Stomach (tissue), 4 donors: ENCODE results near the gene KLK12.

Experiments used
- EP300 ChIP-seq: sonication (generic); formaldehyde crosslinking; IDR thresholded peaks from one replicate; pipeline ENCODE4 v1.6.1; 2017; ENCODE audit warnings: antibody characterized with exemption
- POLR2A ChIP-seq, 4 donors: fragments of 450-650 bp; IDR thresholded peaks; one replicate each; pipeline ENCODE4 v1.6.1; 2016; ENCODE audit warnings: antibody characterized with exemption in 4 of 4, control low read depth in 2 of 4, mild to moderate bottlenecking in 1 of 4, moderate library complexity in 1 of 4
- POLR2AphosphoS5 ChIP-seq, 3 donors: sonication (generic); formaldehyde crosslinking; IDR thresholded peaks; one replicate each; pipeline ENCODE4 v1.6.1; 2016; ENCODE audit warnings: antibody characterized with exemption in 3 of 3
- TF ChIP-seq, protein P1 (sequence below), 7 experiments: fragments of 450-650 bp in 4 of 7; fragments of 200-600 bp in 3 of 7; sonication (generic) in 3 of 7; IDR thresholded peaks; one replicate each; pipeline ENCODE4 v1.5.1; 2016 to 2019; ENCODE audit warnings: antibody characterized with exemption in 7 of 7, control low read depth in 2 of 7, mild to moderate bottlenecking in 1 of 7

DNA sequence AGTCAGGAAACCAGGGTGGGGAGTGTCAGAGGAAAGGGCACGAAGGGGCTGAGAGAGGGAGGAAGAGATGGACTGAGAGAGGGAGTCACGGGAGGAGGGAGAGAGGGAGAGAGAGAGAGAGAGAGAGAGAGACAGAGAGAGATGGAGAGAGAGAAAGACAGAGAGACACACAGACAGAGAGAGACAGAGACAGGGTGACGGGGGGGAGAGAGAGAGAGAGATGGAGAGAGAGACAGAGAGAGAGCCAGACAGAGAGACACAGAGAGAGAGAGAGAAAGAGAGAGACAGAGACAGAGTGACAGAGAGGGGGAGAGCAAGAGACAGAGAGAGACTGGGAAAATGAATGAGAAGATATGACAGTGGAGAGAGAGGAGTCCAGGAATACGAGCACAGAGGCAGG is 48.4 kb upstream of the KLK12 start:
- TF ChIP-seq POLR2A (IDR thresholded peaks at IDR 0.05) (no peak), POLR2AphosphoS5 (IDR thresholded peaks at IDR 0.05) (no peak), EP300 (no peak)
- TF ChIP-seq, protein P1, sequence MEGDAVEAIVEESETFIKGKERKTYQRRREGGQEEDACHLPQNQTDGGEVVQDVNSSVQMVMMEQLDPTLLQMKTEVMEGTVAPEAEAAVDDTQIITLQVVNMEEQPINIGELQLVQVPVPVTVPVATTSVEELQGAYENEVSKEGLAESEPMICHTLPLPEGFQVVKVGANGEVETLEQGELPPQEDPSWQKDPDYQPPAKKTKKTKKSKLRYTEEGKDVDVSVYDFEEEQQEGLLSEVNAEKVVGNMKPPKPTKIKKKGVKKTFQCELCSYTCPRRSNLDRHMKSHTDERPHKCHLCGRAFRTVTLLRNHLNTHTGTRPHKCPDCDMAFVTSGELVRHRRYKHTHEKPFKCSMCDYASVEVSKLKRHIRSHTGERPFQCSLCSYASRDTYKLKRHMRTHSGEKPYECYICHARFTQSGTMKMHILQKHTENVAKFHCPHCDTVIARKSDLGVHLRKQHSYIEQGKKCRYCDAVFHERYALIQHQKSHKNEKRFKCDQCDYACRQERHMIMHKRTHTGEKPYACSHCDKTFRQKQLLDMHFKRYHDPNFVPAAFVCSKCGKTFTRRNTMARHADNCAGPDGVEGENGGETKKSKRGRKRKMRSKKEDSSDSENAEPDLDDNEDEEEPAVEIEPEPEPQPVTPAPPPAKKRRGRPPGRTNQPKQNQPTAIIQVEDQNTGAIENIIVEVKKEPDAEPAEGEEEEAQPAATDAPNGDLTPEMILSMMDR (IDR thresholded peaks at IDR 0.05): no peak
